WTC11 (cell line): ENCODE results near the gene SSH2. TPM values are rescaled to one million over a fixed set of nuclear protein-coding genes. Genes with fewer than 3 reads are reported as not detected.
"Not testable (repeated sequence)": the region's sequence is repeated elsewhere in the genome, so short reads cannot be mapped to it uniquely, and the experiment has no call there.

Source experiments
- ATAC-seq: fragments of 200-7000 bp; cut with Tn5 transposase; 2 replicates; pipeline ENCODE4 v1.10.0; 2021; ENCODE audit warnings: mild to moderate bottlenecking, moderate library complexity
- CTCF ChIA-PET: fragments of 300-600 bp; sonication (Branson Sonifier 250); formaldehyde crosslinking; loops from one replicate; lab custom pipeline; 2021; ENCODE audit warnings: antibody characterized with exemption; lab: Charles Lee
- POLR2A ChIA-PET: fragments of 350-600 bp; sonication (Branson Sonifier 250); formaldehyde crosslinking; loops from one replicate; lab custom pipeline; 2021; ENCODE audit warnings: antibody characterized with exemption; lab: Charles Lee
- DNase-seq: peaks from one replicate; pipeline ENCODE4 v3.0.0; 2021; ENCODE audit warnings: low spot score
- H3K27ac Mint-ChIP-seq: 2 replicates; pipeline ENCODE4 v1.8.0; 2021; ENCODE audit warnings: mixed read lengths
- H3K27me3 Mint-ChIP-seq: 2 replicates; pipeline ENCODE4 v1.8.0; 2021; ENCODE audit warnings: low read depth, mild to moderate bottlenecking, moderate library complexity, mixed read lengths
- H3K36me3 Mint-ChIP-seq: 2 replicates; pipeline ENCODE4 v1.8.0; 2021; ENCODE audit warnings: mixed read lengths
- H3K4me1 Mint-ChIP-seq: 2 replicates; pipeline ENCODE4 v1.8.0; 2022; ENCODE audit warnings: mixed read lengths
- H3K4me3 Mint-ChIP-seq: 2 replicates; pipeline ENCODE4 v1.8.0; 2021; ENCODE audit warnings: mild to moderate bottlenecking, moderate library complexity, mixed read lengths
- H3K9me3 Mint-ChIP-seq: 2 replicates; pipeline ENCODE4 v1.8.0; 2021; ENCODE audit warnings: mixed read lengths
- AR ChIP-seq: fragments of 250-450 bp; sonication (Bioruptor Pico); IDR thresholded peaks from 2 replicates; pipeline ENCODE4 v1.9.0; 2021; ENCODE audit warnings: mild to moderate bottlenecking
- CREB1 ChIP-seq: sonication (generic); formaldehyde crosslinking; IDR thresholded peaks from 2 replicates; pipeline ENCODE4 v1.8.0; 2023; ENCODE audit warnings: mild to moderate bottlenecking, missing genetic modification reagents
- E2F4 ChIP-seq: sonication (generic); formaldehyde crosslinking; IDR thresholded peaks from 2 replicates; pipeline ENCODE4 v1.8.1; 2022; ENCODE audit warnings: low read depth, mild to moderate bottlenecking, moderate library complexity, missing genetic modification reagents, borderline replicate concordance
- ELF4 ChIP-seq: sonication (generic); formaldehyde crosslinking; IDR thresholded peaks from 2 replicates; pipeline ENCODE4 v1.8.1; 2022; ENCODE audit warnings: low read depth, mild to moderate bottlenecking, moderate library complexity, missing genetic modification reagents
- ERG ChIP-seq: fragments of 250-450 bp; sonication (Bioruptor Pico); IDR thresholded peaks from 2 replicates; pipeline ENCODE4 v1.8.0; 2021; ENCODE audit warnings: mild to moderate bottlenecking
- FOXJ3 ChIP-seq: sonication (generic); formaldehyde crosslinking; IDR thresholded peaks from 2 replicates; pipeline ENCODE4 v1.9.0; 2021; ENCODE audit warnings: missing genetic modification reagents, mild to moderate bottlenecking, borderline replicate concordance
- MYBL2 ChIP-seq: sonication (generic); formaldehyde crosslinking; IDR thresholded peaks from 2 replicates; pipeline ENCODE4 v1.8.1; 2023; ENCODE audit warnings: mild to moderate bottlenecking, moderate library complexity, missing genetic modification reagents
- NFYB ChIP-seq: sonication (generic); formaldehyde crosslinking; conservative IDR thresholded peaks from 2 replicates; pipeline ENCODE4 v1.8.0; 2022; ENCODE audit warnings: low read depth, missing genetic modification reagents
- PRDM15 ChIP-seq: sonication (generic); formaldehyde crosslinking; IDR thresholded peaks from 2 replicates; pipeline ENCODE4 v1.8.0; 2022; ENCODE audit warnings: missing genetic modification reagents
- RORB ChIP-seq: fragments of 250-450 bp; sonication (Bioruptor Pico); IDR thresholded peaks from 2 replicates; pipeline ENCODE4 v1.9.0; 2021; ENCODE audit warnings: mild to moderate bottlenecking
- TP53 ChIP-seq: sonication (generic); formaldehyde crosslinking; IDR thresholded peaks from 2 replicates; pipeline ENCODE4 v1.8.1; 2023; ENCODE audit warnings: mild to moderate bottlenecking, missing genetic modification reagents
- ZMAT4 ChIP-seq: fragments of 250-450 bp; sonication (Bioruptor Pico); IDR thresholded peaks from 2 replicates; pipeline ENCODE4 v1.9.0; 2021; ENCODE audit warnings: mild to moderate bottlenecking
- ZNF121 ChIP-seq: sonication (generic); formaldehyde crosslinking; IDR thresholded peaks from 2 replicates; pipeline ENCODE4 v1.8.0; 2023; ENCODE audit warnings: missing genetic modification reagents
- ZNF138 ChIP-seq: sonication (generic); formaldehyde crosslinking; conservative IDR thresholded peaks from 2 replicates; pipeline ENCODE4 v1.8.1; 2022; ENCODE audit warnings: mild to moderate bottlenecking, moderate library complexity, missing genetic modification reagents
- ZNF219 ChIP-seq: sonication (generic); formaldehyde crosslinking; IDR thresholded peaks from 2 replicates; pipeline ENCODE4 v1.8.0; 2023; ENCODE audit warnings: missing genetic modification reagents, mild to moderate bottlenecking, borderline replicate concordance
- total RNA-seq: library from RNA; stranded (reverse); gene quantifications from 3 replicates; pipeline ENCODE4 v1.2.3, GENCODE V29; 2021

SSH2 gene
- total RNA-seq, 1 experiment from 2014 or later, result 14.3 TPM

GRCh38 chr17:29864615-29865014, 65.4 kb downstream of the SSH2 start:
- CTCF ChIA-PET, result interaction anchor here (5.1 kb wide), 1 partner anchor 66 kb away, joined by 57 read pairs; the partner anchor contains the start of gene SSH2
- no peak overlapping the region for H3K27ac Mint-ChIP-seq

GRCh38 chr17:29864123-29864522, 65.9 kb downstream of the SSH2 start:
- H3K36me3 Mint-ChIP-seq, DNase-seq, H3K4me3 Mint-ChIP-seq, H3K9me3 Mint-ChIP-seq, CTCF ChIA-PET, ATAC-seq, POLR2A ChIA-PET, H3K27ac Mint-ChIP-seq, H3K27me3 Mint-ChIP-seq: not testable (repeated sequence)
- H3K4me1 Mint-ChIP-seq, result peaks cover 35% of the 10 kb centered on the region

More at GRCh38 chr17:29864615-29865014, 65.4 kb downstream of the SSH2 start:
- Mint-ChIP-seq H3K4me1 (peaks cover 35% of the 10 kb centered on the region), H3K36me3 (no peaks in the 10 kb centered on the region), H3K4me3 (no peak overlapping the region), H3K27me3 (no peaks in the 10 kb centered on the region), H3K9me3 (peaks cover under 1% of the 10 kb centered on the region)
- no peak for DNase-seq
- ATAC-seq, result no peak
- POLR2A ChIA-PET, result no interaction called here
- TF ChIP-seq CREB1 (CRISPR knock-in tag) (no peak), MYBL2 (CRISPR knock-in tag) (no peak), FOXJ3 (CRISPR knock-in tag) (no peak), PRDM15 (CRISPR knock-in tag) (no peak), AR (CRISPR knock-in tag) (no peak), NFYB (CRISPR knock-in tag) (no peak), ZNF138 (no peak), ZNF219 (CRISPR knock-in tag) (no peak), ELF4 (no peak), ZNF121 (CRISPR knock-in tag) (no peak), ZMAT4 (CRISPR knock-in tag) (no peak), ERG (no peak)

GRCh38 chr17:29862951-29863350, 67.1 kb downstream of the SSH2 start:
- ChIA-PET CTCF (no interaction called here), POLR2A (interaction anchor here (0.9 kb wide), 1 partner anchor 95 kb away, joined by 3 read pairs; no protein-coding TSS in a partner anchor)
- DNase-seq (no peak), ATAC-seq (no peak)
- Mint-ChIP-seq H3K4me3 (no peak overlapping the region), H3K27ac (no peak overlapping the region), H3K9me3 (peaks cover 12% of the 10 kb centered on the region), H3K36me3 (peaks cover 2% of the 10 kb centered on the region), H3K4me1 (peaks cover 32% of the 10 kb centered on the region), H3K27me3 (no peaks in the 10 kb centered on the region)
- TF ChIP-seq TP53 (CRISPR knock-in tag), result no peak
- no peak for TF ChIP-seq RORB (CRISPR knock-in tag)
- no peak for TF ChIP-seq E2F4 (CRISPR knock-in tag)
- TF ChIP-seq PRDM15 (CRISPR knock-in tag), result no peak
